ENCODE measurements around the gene SLC2A3. TPM values are rescaled to one million over a fixed set of nuclear protein-coding genes. Genes with fewer than 3 reads are reported as not detected.

The SLC2A3 gene
- total and polyA plus RNA-seq, 2 of the 13 experiments (the other 11 are each of a cell fraction or from before 2014, with no cell fraction given): 39.3 to 580 TPM

DNA sequence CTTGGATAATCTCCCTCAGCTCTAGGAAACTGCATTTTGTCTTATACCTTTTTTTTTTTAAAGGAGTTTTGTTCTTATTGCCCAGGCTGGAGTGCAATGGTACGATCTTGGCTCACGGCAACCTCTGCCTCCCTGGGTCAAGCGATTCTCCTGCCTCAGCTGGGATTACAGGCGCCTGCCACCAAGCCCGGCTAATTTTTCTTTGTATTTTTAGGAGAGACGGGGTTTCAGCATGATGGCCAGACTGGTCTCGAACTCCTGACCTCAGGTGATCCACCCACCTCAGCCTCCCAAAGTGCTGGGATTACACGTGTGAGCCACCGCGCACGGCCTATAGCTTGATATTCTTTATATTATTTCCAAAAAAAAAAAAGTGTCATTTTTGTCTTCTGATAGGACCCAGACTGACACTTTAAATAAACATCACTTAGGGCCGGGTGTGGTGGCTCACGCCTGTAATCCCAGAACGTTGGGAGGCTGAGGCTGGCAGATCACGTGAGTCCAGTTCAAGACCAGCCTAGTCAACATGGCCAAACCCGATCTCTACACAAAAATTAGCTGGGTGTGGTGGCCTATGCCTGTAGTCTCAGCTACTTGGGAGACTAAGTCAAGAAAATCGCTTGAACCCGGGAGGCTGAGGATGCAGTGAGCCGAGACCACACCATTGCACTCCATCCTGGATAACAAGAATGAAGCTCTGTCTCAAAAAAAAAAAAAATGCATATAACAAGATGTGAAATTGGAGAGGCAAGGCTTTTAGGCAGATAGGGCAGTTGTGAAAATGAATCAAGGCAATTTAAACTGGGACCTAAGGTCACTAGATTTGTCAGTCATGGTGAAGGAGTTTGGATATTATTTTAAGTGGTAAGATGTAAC, 18.4 kb downstream of the SLC2A3 start:
- DNase-seq (ENCODE audit: low spot score) (no peak), FAIRE-seq (no peak), ATAC-seq (no peak)
- H3K27ac ChIP-seq (ENCODE audit: extremely low read length, insufficient read depth, low read length): no peak overlapping the region
- TF ChIP-seq, protein P1, sequence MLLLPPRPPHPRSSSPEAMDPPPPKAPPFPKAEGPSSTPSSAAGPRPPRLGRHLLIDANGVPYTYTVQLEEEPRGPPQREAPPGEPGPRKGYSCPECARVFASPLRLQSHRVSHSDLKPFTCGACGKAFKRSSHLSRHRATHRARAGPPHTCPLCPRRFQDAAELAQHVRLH (CRISPR knock-in tag; IDR thresholded peaks at IDR 0.05; ENCODE audit: borderline replicate concordance, low read depth): no peak
- TF ChIP-seq SKI (IDR thresholded peaks at IDR 0.05; ENCODE audit: partially characterized antibody) (no peak), POLR2AphosphoS5 (IDR thresholded peaks at IDR 0.05; ENCODE audit: low read depth, low read length) (peak; percentile 29; the same call in 1 of the 2 replicates)
- in situ Hi-C loops (cut with HindIII; ENCODE audit: extremely low pct_ligation_motif_present, low pct_unique_long_range_greater_than_20kb): no loop called here
- H3K9ac ChIP-seq (ENCODE audit: insufficient read depth, low read depth, low read length): no peak overlapping the region
- POLR2A ChIA-PET: interaction anchor here (1.1 kb wide), 1 partner anchor 16 kb away, joined by 4 read pairs; no protein-coding TSS in a partner anchor
- H4K20me1 ChIP-seq (ENCODE audit: insufficient read depth, low read length): peaks cover 11% of the 10 kb centered on the region; the same call in 1 of the 2 replicates
- H3K79me2 ChIP-seq (ENCODE audit: insufficient read depth, low read length): no peaks in the 10 kb centered on the region
- no peaks in the 10 kb centered on the region for H3K27me3 ChIP-seq (ENCODE audit: control insufficient read depth in 1 of 2, insufficient read depth in 2 of 2, low read length in 2 of 2)
- 89% methylated on average over 18 of the region's 19 CpGs for WGBS (ENCODE audit: low lambda C conversion rate)
- no peak overlapping the region for H3K4me3 ChIP-seq (replicated peaks in 1 of 3; ENCODE audit: insufficient read depth in 1 of 3, low read depth in 2 of 3, low read length in 3 of 3)
- CTCF ChIA-PET (ENCODE audit: low intra/inter-chr PET ratio, low total read pairs): no interaction called here
- H3K4me1 ChIP-seq (ENCODE audit: insufficient read depth, low read length): peaks cover 38% of the 10 kb centered on the region
- no peaks in the 10 kb centered on the region for H3K9me3 ChIP-seq (ENCODE audit: low read length)
- intact Hi-C loops (cut with micrococcal nuclease; ENCODE audit: unreplicated experiment): no loop called here
- no TSS peak for BruUV-seq (replicated peaks)
- H3K36me3 ChIP-seq (replicated peaks in 1 of 2; ENCODE audit: control insufficient read depth in 1 of 2, insufficient read depth in 2 of 2, low read length in 2 of 2): peaks cover 4 to 17% of the 10 kb centered on the region in 2 experiments; a peak in 4 of 5 replicates
- H3K4me2 ChIP-seq (ENCODE audit: low read depth, low read length): no peak overlapping the region
- no peak overlapping the region for H2AFZ ChIP-seq (ENCODE audit: low read length)

DNA sequence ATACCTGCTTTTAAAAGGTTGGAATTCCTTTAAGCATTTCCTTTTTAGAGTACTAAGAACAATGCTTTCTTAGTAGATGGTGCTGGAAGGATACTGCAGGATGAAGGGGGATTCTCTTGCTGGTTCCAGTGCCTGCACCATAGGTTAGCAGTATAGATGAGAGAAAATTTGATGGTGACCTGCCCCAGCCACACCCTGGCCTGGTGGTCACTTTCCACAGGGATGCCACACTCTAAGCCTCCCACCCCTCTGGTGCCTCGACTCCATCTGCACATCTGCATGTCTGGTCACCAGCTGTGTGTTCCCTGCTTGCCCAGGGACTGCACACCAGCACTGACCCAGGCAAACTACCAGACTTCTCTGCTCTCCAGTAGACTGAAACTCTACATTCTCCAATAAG, 19.1 kb downstream of the SLC2A3 start:
- TF ChIP-seq POLR2AphosphoS5 (IDR thresholded peaks at IDR 0.05; ENCODE audit: low read depth, low read length) (peak; percentile 37; the same call in 1 of the 2 replicates), POLR2A (IDR thresholded peaks at IDR 0.05; ENCODE audit: insufficient read depth in 1 of 2, low read depth in 2 of 2, low read length in 2 of 2) (peak in 1 of 2 experiments; percentile 38; a peak in 1 of 4 replicates), FOXM1 (CRISPR knock-in tag; IDR thresholded peaks at IDR 0.05) (no peak)
- CTCF ChIA-PET (ENCODE audit: low intra/inter-chr PET ratio, low total read pairs): no interaction called here
- peaks cover 2 to 10% of the 10 kb centered on the region in 2 experiments; a peak in 4 of 5 replicates for H3K36me3 ChIP-seq (replicated peaks in 1 of 2; ENCODE audit: control insufficient read depth in 1 of 2, insufficient read depth in 2 of 2, low read length in 2 of 2)
- no peaks in the 10 kb centered on the region for H3K9me3 ChIP-seq (ENCODE audit: low read length)
- intact Hi-C loops (cut with micrococcal nuclease; ENCODE audit: unreplicated experiment) (no loop called here), in situ Hi-C loops (cut with HindIII; ENCODE audit: extremely low pct_ligation_motif_present, low pct_unique_long_range_greater_than_20kb) (no loop called here)
- no peak overlapping the region for H3K27ac ChIP-seq (ENCODE audit: extremely low read length, insufficient read depth, low read length)
- peaks cover 4% of the 10 kb centered on the region; the same call in 1 of the 2 replicates for H4K20me1 ChIP-seq (ENCODE audit: insufficient read depth, low read length)
- no peak overlapping the region for H3K4me3 ChIP-seq (replicated peaks in 1 of 3; ENCODE audit: insufficient read depth in 1 of 3, low read depth in 2 of 3, low read length in 3 of 3)
- no peak overlapping the region for H2AFZ ChIP-seq (ENCODE audit: low read length)
- no peaks in the 10 kb centered on the region for H3K79me2 ChIP-seq (ENCODE audit: insufficient read depth, low read length)
- no peak overlapping the region for H3K4me2 ChIP-seq (ENCODE audit: low read depth, low read length)
- peak; percentile 65 for ATAC-seq
- POLR2A ChIA-PET: no interaction called here
- H3K27me3 ChIP-seq (ENCODE audit: control insufficient read depth in 1 of 2, insufficient read depth in 2 of 2, low read length in 2 of 2): no peaks in the 10 kb centered on the region
- no peak overlapping the region for H3K9ac ChIP-seq (ENCODE audit: insufficient read depth, low read depth, low read length)
- no peak for FAIRE-seq
- H3K4me1 ChIP-seq (ENCODE audit: insufficient read depth, low read length): peaks cover 31% of the 10 kb centered on the region
- no peak for DNase-seq (ENCODE audit: low spot score)
- BruUV-seq (replicated peaks): no TSS peak
- 50% methylated on average over 1 of the region's 1 CpG for WGBS (ENCODE audit: low lambda C conversion rate)
